Measurements from ENCODE around the gene PTPRT. TPM values are rescaled to one million over a fixed set of nuclear protein-coding genes. Genes with fewer than 3 reads are reported as not detected.

Gene PTPRT
- total RNA-seq, 1 experiment from 2014 or later, result 0.13 TPM

- H3K23me2 ChIP-seq (ENCODE audit: insufficient read length, low read depth, low read length, poor library complexity, severe bottlenecking), result no peaks in the 10 kb centered on the region
Observed at GRCh38 chr20:42894483-42894882, 295.2 kb downstream of the PTPRT start.

More at GRCh38 chr20:42894483-42894882, 295.2 kb downstream of the PTPRT start:
- no peak overlapping the region for H4K91ac ChIP-seq (ENCODE audit: insufficient read length, low read depth, low read length)
- no peak overlapping the region for H3T11ph ChIP-seq (ENCODE audit: low read length)
- H2BK20ac ChIP-seq (ENCODE audit: low read depth, low read length, poor library complexity, severe bottlenecking), result no peak overlapping the region
- H3K27ac ChIP-seq (ENCODE audit: insufficient read length, low read depth, low read length), result no peak overlapping the region
- no peaks in the 10 kb centered on the region for H3K79me2 ChIP-seq (ENCODE audit: insufficient read depth, low read length)
- H2AFZ ChIP-seq (ENCODE audit: low read length), result no peak overlapping the region
- H3K4me3 Mint-ChIP-seq, result no peak overlapping the region
- H3K9me3 ChIP-seq (ENCODE audit: control insufficient read depth, low read depth, low read length), result no peaks in the 10 kb centered on the region
- H3K9ac ChIP-seq (ENCODE audit: extremely low read depth, insufficient read length, low read length), result no peak overlapping the region
- no peak overlapping the region for H2BK12ac ChIP-seq (ENCODE audit: insufficient read length, low read depth, low read length)
- H3K9me3 Mint-ChIP-seq, result no peaks in the 10 kb centered on the region; a peak in 2 of 5 replicates
- no peaks in the 10 kb centered on the region for H4K20me1 ChIP-seq (ENCODE audit: control insufficient read depth, insufficient read depth, insufficient read length)
- H3K36me3 Mint-ChIP-seq (ENCODE audit: insufficient read depth in 1 of 3, low read depth in 3 of 3), result no peaks in the 10 kb centered on the region; a peak in 1 of 7 replicates
- H3K27ac Mint-ChIP-seq, result no peak overlapping the region
- H3K4me1 ChIP-seq (ENCODE audit: insufficient read depth, low read length), result no peaks in the 10 kb centered on the region
- no peak overlapping the region for H3K4me2 ChIP-seq (ENCODE audit: insufficient read depth, insufficient read length, low read length)
- no peaks in the 10 kb centered on the region for H3K79me1 ChIP-seq (ENCODE audit: insufficient read depth, low read depth, low read length, poor library complexity, severe bottlenecking)
- no CpG with 5 or more reads among the region's 3 CpGs for WGBS (ENCODE audit: extremely low coverage, insufficient read length, low lambda C conversion rate)
- H3K18ac ChIP-seq (ENCODE audit: insufficient read length, low read depth, low read length), result no peak overlapping the region
- H2BK15ac ChIP-seq (ENCODE audit: low read depth, low read length), result no peak overlapping the region
- H4K8ac ChIP-seq (replicated peaks; ENCODE audit: insufficient read length, low read depth, low read length), result no peak overlapping the region
- no peak overlapping the region for H3K56ac ChIP-seq (ENCODE audit: insufficient read length, low read depth, low read length)
- H3K27me3 Mint-ChIP-seq (ENCODE audit: low read depth), result peaks cover 8% of the 10 kb centered on the region
- TF ChIP-seq, protein P1, sequence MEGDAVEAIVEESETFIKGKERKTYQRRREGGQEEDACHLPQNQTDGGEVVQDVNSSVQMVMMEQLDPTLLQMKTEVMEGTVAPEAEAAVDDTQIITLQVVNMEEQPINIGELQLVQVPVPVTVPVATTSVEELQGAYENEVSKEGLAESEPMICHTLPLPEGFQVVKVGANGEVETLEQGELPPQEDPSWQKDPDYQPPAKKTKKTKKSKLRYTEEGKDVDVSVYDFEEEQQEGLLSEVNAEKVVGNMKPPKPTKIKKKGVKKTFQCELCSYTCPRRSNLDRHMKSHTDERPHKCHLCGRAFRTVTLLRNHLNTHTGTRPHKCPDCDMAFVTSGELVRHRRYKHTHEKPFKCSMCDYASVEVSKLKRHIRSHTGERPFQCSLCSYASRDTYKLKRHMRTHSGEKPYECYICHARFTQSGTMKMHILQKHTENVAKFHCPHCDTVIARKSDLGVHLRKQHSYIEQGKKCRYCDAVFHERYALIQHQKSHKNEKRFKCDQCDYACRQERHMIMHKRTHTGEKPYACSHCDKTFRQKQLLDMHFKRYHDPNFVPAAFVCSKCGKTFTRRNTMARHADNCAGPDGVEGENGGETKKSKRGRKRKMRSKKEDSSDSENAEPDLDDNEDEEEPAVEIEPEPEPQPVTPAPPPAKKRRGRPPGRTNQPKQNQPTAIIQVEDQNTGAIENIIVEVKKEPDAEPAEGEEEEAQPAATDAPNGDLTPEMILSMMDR (conservative IDR thresholded peaks at IDR 0.05), result no peak
- H3K14ac ChIP-seq (ENCODE audit: insufficient read depth, low read length), result no peak overlapping the region
- H4K5ac ChIP-seq (ENCODE audit: insufficient read length, low read depth, low read length), result no peak overlapping the region
- H3K23ac ChIP-seq (ENCODE audit: insufficient read length, low read depth, low read length), result no peak overlapping the region
- H2BK5ac ChIP-seq (ENCODE audit: insufficient read length, low read length), result no peak overlapping the region
- no peak overlapping the region for H2BK120ac ChIP-seq (ENCODE audit: low read depth, low read length, poor library complexity, severe bottlenecking)
- H3K27me3 ChIP-seq (ENCODE audit: insufficient read depth, low read length), result no peaks in the 10 kb centered on the region
- H2AK5ac ChIP-seq (ENCODE audit: insufficient read length, low read length), result no peak overlapping the region
- DNase-seq, result no peak
- no peaks in the 10 kb centered on the region for H3K4me1 Mint-ChIP-seq
- H3K4ac ChIP-seq (ENCODE audit: low read depth, low read length), result no peak overlapping the region
